Fibroblast of villous mesenchyme (primary cell): ENCODE results near the gene MAGI1. TPM values are rescaled to one million over a fixed set of nuclear protein-coding genes. Genes with fewer than 3 reads are reported as not detected.
A peak's percentile ranks its signal among the peaks of the same experiment; 100 is the strongest.

Experiments
- DNase-seq: peaks from one replicate; pipeline ENCODE4 v3.0.0-alpha.2; 2010; ENCODE audit warnings: low read depth
- H3K4me3 ChIP-seq: 2 replicates; pipeline ENCODE4 v1.5.1; 2011; ENCODE audit warnings: low read depth, mild to moderate bottlenecking, low read length
- total RNA-seq: library from RNA; depleted of rRNA; stranded (reverse); fragments of >200 nt; gene quantifications from 2 replicates; pipeline ENCODE4 v1.2.3, GENCODE V29; 2012
- TF ChIP-seq, protein P1 (sequence below): IDR thresholded peaks from 2 replicates; pipeline ENCODE4 v1.5.1; 2012; ENCODE audit warnings: low read depth, mild to moderate bottlenecking, low read length; ENCODE audit not compliant: insufficient read depth

MAGI1 gene
- total RNA-seq, 1 donor, result 20.7 TPM

DNA sequence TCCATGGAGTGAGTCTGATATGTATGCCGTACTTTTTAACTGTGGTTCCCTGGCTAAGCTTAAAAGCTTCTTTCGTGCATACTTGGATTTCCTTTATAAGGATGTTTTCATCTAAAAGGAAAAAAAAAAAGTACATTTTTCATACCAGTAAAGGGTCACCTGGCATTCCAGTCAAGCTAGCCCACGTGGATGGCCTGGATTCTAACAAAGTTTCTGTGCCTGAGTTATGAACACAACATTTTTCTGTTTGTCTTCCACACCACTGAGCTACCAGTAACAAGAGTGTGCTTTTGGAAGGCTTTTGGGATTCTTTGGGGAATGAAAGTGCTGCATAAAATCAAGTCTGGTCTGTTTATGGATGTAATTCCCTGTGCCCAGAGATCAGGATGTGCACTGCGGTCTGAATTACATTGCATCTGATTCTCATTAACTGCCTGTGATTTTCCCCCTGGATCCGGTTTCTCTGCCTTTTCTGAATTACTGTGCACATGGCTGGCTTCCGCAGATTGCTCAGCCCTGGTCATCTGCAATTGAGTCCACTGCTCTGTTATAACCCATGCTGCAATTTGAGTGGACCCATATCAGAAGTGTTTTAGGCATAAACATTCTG lies 38.2 kb upstream of the MAGI1 start:
- TF ChIP-seq, protein P1, sequence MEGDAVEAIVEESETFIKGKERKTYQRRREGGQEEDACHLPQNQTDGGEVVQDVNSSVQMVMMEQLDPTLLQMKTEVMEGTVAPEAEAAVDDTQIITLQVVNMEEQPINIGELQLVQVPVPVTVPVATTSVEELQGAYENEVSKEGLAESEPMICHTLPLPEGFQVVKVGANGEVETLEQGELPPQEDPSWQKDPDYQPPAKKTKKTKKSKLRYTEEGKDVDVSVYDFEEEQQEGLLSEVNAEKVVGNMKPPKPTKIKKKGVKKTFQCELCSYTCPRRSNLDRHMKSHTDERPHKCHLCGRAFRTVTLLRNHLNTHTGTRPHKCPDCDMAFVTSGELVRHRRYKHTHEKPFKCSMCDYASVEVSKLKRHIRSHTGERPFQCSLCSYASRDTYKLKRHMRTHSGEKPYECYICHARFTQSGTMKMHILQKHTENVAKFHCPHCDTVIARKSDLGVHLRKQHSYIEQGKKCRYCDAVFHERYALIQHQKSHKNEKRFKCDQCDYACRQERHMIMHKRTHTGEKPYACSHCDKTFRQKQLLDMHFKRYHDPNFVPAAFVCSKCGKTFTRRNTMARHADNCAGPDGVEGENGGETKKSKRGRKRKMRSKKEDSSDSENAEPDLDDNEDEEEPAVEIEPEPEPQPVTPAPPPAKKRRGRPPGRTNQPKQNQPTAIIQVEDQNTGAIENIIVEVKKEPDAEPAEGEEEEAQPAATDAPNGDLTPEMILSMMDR, result no peak
- peak; percentile 57 for DNase-seq
- no peak overlapping the region for H3K4me3 ChIP-seq

DNA sequence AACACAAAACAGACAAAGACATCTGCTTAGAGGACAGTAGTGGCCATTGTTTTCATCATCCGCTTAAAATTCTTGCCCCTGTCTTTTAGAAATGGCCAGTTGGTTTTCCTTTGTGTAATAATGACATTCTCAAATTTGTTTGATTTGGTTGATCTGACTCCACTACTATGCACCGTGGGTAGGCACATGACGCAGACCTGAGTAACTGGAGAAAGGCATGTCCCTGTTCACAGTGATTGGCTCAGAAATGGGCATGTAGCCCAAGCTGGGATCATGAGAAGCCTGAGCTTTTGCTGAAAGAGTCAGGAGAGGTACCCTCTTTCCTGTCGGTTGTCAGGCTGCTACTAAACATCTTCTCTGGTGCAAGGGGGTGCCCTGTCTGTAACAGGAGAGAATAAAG lies 36.6 kb upstream of the MAGI1 start:
- DNase-seq, result no peak
- TF ChIP-seq, protein P1, result no peak
- no peak overlapping the region for H3K4me3 ChIP-seq

DNA sequence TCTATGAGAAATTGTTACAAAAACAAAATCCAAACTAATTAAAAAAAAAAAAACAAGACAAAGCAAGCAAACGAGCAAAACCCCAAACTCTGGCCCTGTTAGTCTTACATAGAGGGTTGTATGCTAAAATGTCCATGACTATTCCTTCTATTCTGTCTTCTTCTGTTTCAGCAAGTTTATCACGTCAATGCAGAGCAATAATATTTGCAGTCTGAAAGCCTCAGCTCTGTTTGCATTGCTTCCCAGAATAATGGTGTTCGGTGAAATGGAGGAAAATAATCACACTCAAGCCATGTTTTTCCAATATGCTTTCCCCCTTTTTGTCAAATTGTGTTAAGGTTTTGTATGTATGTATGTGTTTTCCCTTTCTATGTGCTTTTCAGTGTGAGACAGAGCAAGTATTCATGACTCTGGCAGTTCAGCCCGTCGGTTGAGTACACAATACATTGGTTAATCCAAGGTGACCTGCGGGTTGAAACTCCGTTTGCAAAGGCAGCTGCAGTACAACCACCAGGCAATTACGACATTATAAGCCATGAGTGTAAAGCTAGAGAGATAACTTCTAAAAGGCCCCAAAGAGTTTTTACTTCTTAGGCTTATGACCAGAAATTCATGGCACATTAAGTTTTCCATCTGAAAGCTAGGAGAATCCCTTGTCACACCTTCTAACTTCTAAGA lies 34.9 kb upstream of the MAGI1 start:
- DNase-seq, result peak; percentile 36
- TF ChIP-seq, protein P1, result no peak
- H3K4me3 ChIP-seq, result no peak overlapping the region

DNA sequence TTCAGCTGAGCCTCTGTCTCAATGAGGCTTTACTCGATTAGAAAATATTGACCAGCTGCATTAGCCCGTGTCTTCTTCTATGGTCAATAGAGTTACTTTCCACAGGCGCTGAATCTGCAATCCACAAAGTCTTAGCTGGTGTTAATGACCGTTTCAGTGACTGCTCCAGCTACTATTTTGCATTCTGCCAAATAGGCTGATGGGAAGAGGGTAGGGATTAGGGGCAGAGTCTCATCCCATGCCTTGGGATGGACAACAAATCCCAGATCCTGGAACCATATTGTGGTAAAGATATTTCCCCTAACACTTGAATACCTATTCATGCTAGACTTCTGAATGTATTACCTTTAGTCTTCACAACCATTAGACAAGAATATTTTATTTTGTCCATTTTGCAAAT lies 29.5 kb upstream of the MAGI1 start:
- DNase-seq, result no peak
- TF ChIP-seq, protein P1, result no peak
- peak overlapping the region; percentile 49 for H3K4me3 ChIP-seq

DNA sequence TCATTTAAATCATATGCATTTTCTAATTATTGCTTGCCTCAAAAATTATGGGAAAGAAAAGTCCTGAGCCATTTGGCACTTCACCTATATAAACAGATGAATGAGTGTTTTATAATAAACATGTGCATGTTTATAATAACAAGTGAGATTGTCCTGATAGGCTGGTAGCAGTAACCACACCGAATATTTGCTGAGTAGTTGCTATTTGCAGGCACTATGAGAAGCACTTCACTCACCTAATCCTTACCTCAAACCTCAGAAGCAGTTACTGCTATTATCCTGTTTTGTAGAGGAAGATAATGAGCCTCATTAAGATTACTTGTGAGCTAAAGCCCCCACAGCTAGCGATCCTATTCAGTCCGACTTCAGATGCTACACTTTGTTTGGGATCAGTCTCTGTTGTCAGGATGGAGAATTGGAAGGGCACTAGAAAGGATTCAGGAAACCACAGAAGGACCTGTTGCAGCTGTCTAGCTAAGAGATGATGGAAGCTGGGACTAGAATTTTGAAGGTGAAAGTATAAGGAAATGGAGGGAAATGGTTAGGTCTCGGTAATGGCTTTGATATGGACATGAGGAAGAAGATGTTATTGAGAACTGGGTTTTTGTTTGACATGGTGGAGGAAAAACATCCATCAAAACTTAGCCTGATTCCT lies 28.4 kb upstream of the MAGI1 start:
- TF ChIP-seq, protein P1, result no peak
- peak; percentile 66 for DNase-seq

DNA sequence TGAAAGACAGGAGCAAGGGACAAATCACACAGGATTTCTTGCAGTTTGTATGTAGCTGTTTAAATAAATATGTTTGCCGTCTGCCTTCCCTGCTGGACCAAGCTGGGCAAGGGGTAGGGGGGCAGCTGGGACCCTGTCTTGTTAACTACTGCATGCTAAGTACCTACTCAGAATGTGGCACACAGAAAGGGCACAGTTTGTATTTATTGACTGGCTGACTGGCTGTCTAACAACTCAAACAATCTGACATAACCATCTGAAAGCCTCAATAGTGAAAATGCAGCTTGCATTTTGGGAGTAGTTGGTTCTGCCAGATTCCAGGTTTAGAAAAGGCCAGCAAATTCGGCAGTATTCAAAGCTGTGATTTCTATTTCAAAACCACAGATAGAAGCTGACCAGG lies 16.6 kb upstream of the MAGI1 start:
- TF ChIP-seq, protein P1, result no peak
- no peak overlapping the region for H3K4me3 ChIP-seq
- DNase-seq, result no peak

More for the DNA sequence above, 28.4 kb upstream of the MAGI1 start:
- H3K4me3 ChIP-seq, result no peak overlapping the region
